ENCODE measurements around the gene PIERCE2.
"Not testable (repeated sequence)": the region's sequence is repeated elsewhere in the genome, so short reads cannot be mapped to it uniquely, and the experiment has no call there.

Gene PIERCE2

DNA sequence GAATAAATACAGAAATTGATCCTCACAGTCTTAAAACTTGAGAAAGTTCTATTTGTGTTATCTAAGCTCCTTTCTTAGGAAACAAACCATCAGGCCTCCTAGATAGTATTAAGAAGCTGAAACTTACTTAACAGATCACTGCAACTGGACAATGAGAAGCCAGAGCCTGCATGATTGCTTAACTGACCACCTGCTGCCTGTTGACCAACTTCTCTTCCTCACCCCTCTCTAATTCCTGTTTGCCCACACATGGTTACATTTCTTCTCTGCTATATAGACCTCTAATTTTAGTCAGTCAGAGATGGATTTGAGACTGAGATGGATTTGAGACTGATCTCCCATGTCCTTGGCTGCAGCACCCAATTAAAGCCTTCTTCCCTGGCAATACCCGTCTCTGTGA lies 13.6 kb upstream of the PIERCE2 start:
- Histone ChIP-seq H3K4me3 (ENCODE audit: low read depth, low read length) (no peak overlapping the region), H3K9me3 (ENCODE audit: control insufficient read depth, insufficient read depth, low read length) (no peaks in the 10 kb centered on the region), H3K9ac (ENCODE audit: low read depth, low read length) (no peak overlapping the region), H3K27ac (ENCODE audit: low read depth, low read length) (no peak overlapping the region), H3K27me3 (ENCODE audit: control insufficient read depth, insufficient read depth, low read length) (no peaks in the 10 kb centered on the region), H3K4me1 (ENCODE audit: control insufficient read depth, insufficient read depth, low read length) (no peaks in the 10 kb centered on the region), H3K36me3 (ENCODE audit: control insufficient read depth, insufficient read depth, low read length) (no peaks in the 10 kb centered on the region)

GRCh38 chr15:55398243-55398642 lies 10.1 kb upstream of the PIERCE2 start:
- H3K4me1 ChIP-seq (ENCODE audit: control insufficient read depth, insufficient read depth, low read length): no peaks in the 10 kb centered on the region
- H3K4me3 ChIP-seq (ENCODE audit: low read depth, low read length): no peak overlapping the region
- no peak overlapping the region for H3K27ac ChIP-seq (ENCODE audit: low read depth, low read length)
- H3K36me3 ChIP-seq (ENCODE audit: control insufficient read depth, insufficient read depth, low read length): no peaks in the 10 kb centered on the region
- H3K9me3 ChIP-seq (ENCODE audit: control insufficient read depth, insufficient read depth, low read length): no peaks in the 10 kb centered on the region
- H3K27me3 ChIP-seq (ENCODE audit: control insufficient read depth, insufficient read depth, low read length): no peaks in the 10 kb centered on the region
- H3K9ac ChIP-seq (ENCODE audit: low read depth, low read length): no peak overlapping the region

- not testable (repeated sequence) for H3K36me3 ChIP-seq (ENCODE audit: control insufficient read depth, insufficient read depth, low read length); H3K4me3 ChIP-seq (ENCODE audit: low read depth, low read length); H3K9me3 ChIP-seq (ENCODE audit: control insufficient read depth, insufficient read depth, low read length); H3K27me3 ChIP-seq (ENCODE audit: control insufficient read depth, insufficient read depth, low read length); H3K9ac ChIP-seq (ENCODE audit: low read depth, low read length); H3K27ac ChIP-seq (ENCODE audit: low read depth, low read length); H3K4me1 ChIP-seq (ENCODE audit: control insufficient read depth, insufficient read depth, low read length)
Observed at GRCh38 chr15:55400050-55400449, 8.2 kb upstream of the PIERCE2 start.

DNA sequence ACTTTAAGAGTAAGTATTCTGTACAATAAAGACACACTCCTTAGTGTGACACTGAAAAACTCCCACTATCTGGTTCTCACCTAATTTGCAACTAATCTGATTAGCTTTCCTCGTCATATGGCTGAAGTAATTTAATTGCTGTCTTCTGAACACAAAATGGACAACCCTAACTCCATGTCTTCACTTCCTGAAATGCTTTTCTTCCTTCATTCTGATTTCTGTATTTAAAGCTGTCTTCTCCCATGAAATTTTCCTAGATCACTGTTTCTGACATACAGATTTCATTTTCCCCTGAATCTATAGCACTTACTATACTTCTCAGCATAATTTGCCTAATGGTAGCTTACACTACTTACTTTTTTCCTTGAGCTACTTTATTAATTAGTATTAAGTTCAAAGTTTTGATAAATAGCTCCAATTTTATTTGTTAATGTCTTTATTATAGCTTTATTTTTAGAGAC lies 6.5 kb upstream of the PIERCE2 start:
- no peaks in the 10 kb centered on the region for H3K4me1 ChIP-seq (ENCODE audit: control insufficient read depth, insufficient read depth, low read length)
- H3K4me3 ChIP-seq (ENCODE audit: low read depth, low read length): no peak overlapping the region
- H3K9me3 ChIP-seq (ENCODE audit: control insufficient read depth, insufficient read depth, low read length): no peaks in the 10 kb centered on the region
- no peaks in the 10 kb centered on the region for H3K36me3 ChIP-seq (ENCODE audit: control insufficient read depth, insufficient read depth, low read length)
- H3K27me3 ChIP-seq (ENCODE audit: control insufficient read depth, insufficient read depth, low read length): no peaks in the 10 kb centered on the region
- no peak overlapping the region for H3K9ac ChIP-seq (ENCODE audit: low read depth, low read length)
- H3K27ac ChIP-seq (ENCODE audit: low read depth, low read length): no peak overlapping the region

DNA sequence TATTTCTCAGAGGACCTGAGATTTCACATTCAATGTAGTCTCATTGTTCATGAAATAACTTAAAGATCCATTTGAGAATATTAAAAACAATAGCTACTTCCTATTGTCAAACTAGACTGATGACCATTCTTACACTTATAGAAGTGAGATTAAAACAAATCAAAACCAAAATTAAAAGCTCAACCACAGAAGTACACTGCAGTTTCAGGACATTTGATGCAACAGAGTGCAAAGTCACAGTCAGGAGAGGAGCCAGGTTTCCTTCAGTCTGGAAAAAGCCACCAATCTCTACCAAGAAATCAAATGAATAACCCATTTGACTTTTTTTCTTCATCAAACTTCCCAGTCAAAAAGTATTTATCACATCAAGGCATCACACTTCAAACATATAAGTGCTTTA lies 5.6 kb upstream of the PIERCE2 start:
- Histone ChIP-seq H3K9me3 (ENCODE audit: control insufficient read depth, insufficient read depth, low read length) (no peaks in the 10 kb centered on the region), H3K36me3 (ENCODE audit: control insufficient read depth, insufficient read depth, low read length) (no peaks in the 10 kb centered on the region), H3K4me1 (ENCODE audit: control insufficient read depth, insufficient read depth, low read length) (no peaks in the 10 kb centered on the region), H3K9ac (ENCODE audit: low read depth, low read length) (no peak overlapping the region), H3K4me3 (ENCODE audit: low read depth, low read length) (no peak overlapping the region), H3K27me3 (ENCODE audit: control insufficient read depth, insufficient read depth, low read length) (no peaks in the 10 kb centered on the region), H3K27ac (ENCODE audit: low read depth, low read length) (no peak overlapping the region)

- no peak overlapping the region for H3K4me3 ChIP-seq (ENCODE audit: low read depth, low read length)
- no peaks in the 10 kb centered on the region for H3K4me1 ChIP-seq (ENCODE audit: control insufficient read depth, insufficient read depth, low read length)
- no peak overlapping the region for H3K27ac ChIP-seq (ENCODE audit: low read depth, low read length)
- H3K27me3 ChIP-seq (ENCODE audit: control insufficient read depth, insufficient read depth, low read length): no peaks in the 10 kb centered on the region
- no peaks in the 10 kb centered on the region for H3K36me3 ChIP-seq (ENCODE audit: control insufficient read depth, insufficient read depth, low read length)
- H3K9me3 ChIP-seq (ENCODE audit: control insufficient read depth, insufficient read depth, low read length): no peaks in the 10 kb centered on the region
- H3K9ac ChIP-seq (ENCODE audit: low read depth, low read length): no peak overlapping the region
Observed at GRCh38 chr15:55403531-55403930, 4.8 kb upstream of the PIERCE2 start.

- H3K4me1 ChIP-seq (ENCODE audit: control insufficient read depth, insufficient read depth, low read length): peaks cover 2% of the 10 kb centered on the region; the same call in 1 of the 2 replicates
- no peaks in the 10 kb centered on the region for H3K36me3 ChIP-seq (ENCODE audit: control insufficient read depth, insufficient read depth, low read length)
- H3K27ac ChIP-seq (ENCODE audit: low read depth, low read length): peak overlapping the region; percentile 84
Observed at GRCh38 chr15:55407498-55408011, 740 bp upstream of the PIERCE2 start.

DNA sequence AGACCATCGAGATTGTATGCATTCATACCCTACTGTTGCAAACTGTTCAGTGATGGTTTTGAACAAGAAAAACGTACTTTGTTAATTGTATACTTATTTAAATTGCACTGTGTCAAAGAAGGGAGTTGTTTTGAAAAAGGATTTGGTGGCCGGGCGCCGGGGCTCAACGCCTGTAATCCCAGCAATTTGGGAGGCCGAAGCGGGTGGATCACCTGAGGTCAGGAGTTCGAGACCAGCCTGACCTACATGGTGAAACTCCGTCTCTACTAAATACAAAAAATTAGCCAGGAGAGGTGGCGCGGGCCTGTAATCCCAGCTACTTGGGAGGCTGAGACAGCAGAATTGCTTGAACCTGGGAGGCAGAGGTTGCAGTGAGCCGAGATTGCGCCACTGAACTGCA lies 681 bp downstream of the PIERCE2 start:
- H3K9me3 ChIP-seq (ENCODE audit: control insufficient read depth, insufficient read depth, low read length); H3K4me1 ChIP-seq (ENCODE audit: control insufficient read depth, insufficient read depth, low read length); H3K36me3 ChIP-seq (ENCODE audit: control insufficient read depth, insufficient read depth, low read length); H3K27me3 ChIP-seq (ENCODE audit: control insufficient read depth, insufficient read depth, low read length): not testable (repeated sequence)
- peak overlapping the region; percentile 86 for H3K27ac ChIP-seq (ENCODE audit: low read depth, low read length)
- H3K9ac ChIP-seq (ENCODE audit: low read depth, low read length): peak overlapping the region; percentile 60
- H3K4me3 ChIP-seq (ENCODE audit: low read depth, low read length): peak overlapping the region; percentile 79

More at GRCh38 chr15:55407498-55408011, 740 bp upstream of the PIERCE2 start:
- Histone ChIP-seq H3K27me3 (ENCODE audit: control insufficient read depth, insufficient read depth, low read length) (no peaks in the 10 kb centered on the region), H3K4me3 (ENCODE audit: low read depth, low read length) (peak overlapping the region; percentile 79), H3K9me3 (ENCODE audit: control insufficient read depth, insufficient read depth, low read length) (no peaks in the 10 kb centered on the region), H3K9ac (ENCODE audit: low read depth, low read length) (peak overlapping the region; percentile 63)

GRCh38 chr15:55417678-55418077 lies 9.4 kb downstream of the PIERCE2 start:
- H3K4me1 ChIP-seq (ENCODE audit: control insufficient read depth, insufficient read depth, low read length); H3K36me3 ChIP-seq (ENCODE audit: control insufficient read depth, insufficient read depth, low read length); H3K9ac ChIP-seq (ENCODE audit: low read depth, low read length); H3K9me3 ChIP-seq (ENCODE audit: control insufficient read depth, insufficient read depth, low read length); H3K4me3 ChIP-seq (ENCODE audit: low read depth, low read length); H3K27me3 ChIP-seq (ENCODE audit: control insufficient read depth, insufficient read depth, low read length): not testable (repeated sequence)
- peak overlapping the region; percentile 27 for H3K27ac ChIP-seq (ENCODE audit: low read depth, low read length)

DNA sequence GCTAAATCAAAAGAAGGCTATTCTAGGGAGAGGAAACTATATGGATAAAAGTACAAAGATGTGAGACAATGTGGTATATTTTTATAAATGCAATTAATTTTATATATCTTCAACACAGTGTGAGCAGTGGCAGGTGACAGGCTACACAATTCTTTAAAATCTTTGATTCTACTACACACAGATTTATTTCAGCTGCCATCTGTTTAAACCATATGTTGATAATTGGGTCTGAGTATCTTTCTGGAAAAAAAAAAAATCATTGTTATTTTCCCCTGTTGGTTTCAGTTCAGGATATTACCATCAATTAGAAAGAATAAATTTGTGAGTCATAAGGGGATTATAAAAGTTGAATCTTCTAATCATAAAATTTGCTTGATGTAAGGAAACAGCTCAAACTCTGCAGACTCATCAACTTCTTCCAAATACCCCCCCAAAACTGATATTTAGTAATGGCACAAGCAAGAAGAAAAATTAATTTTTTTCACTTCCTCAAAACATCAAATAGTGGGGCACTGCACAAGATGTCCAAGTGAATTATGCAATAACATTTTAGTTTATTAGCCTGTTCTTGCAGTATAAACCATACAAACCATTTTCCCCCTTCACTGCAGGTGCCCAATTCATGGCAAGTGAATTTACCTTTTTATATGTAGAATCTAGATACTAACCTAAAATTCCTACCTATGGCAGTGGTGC lies 12.0 kb downstream of the PIERCE2 start:
- Histone ChIP-seq H3K9ac (ENCODE audit: low read depth, low read length) (no peak overlapping the region), H3K4me3 (ENCODE audit: low read depth, low read length) (no peak overlapping the region), H3K9me3 (ENCODE audit: control insufficient read depth, insufficient read depth, low read length) (no peaks in the 10 kb centered on the region), H3K36me3 (ENCODE audit: control insufficient read depth, insufficient read depth, low read length) (no peaks in the 10 kb centered on the region), H3K4me1 (ENCODE audit: control insufficient read depth, insufficient read depth, low read length) (peaks cover 5% of the 10 kb centered on the region), H3K27ac (ENCODE audit: low read depth, low read length) (no peak overlapping the region), H3K27me3 (ENCODE audit: control insufficient read depth, insufficient read depth, low read length) (no peaks in the 10 kb centered on the region)

- Histone ChIP-seq H3K27ac (ENCODE audit: low read depth, low read length) (no peak overlapping the region), H3K36me3 (ENCODE audit: control insufficient read depth, insufficient read depth, low read length) (no peaks in the 10 kb centered on the region), H3K4me3 (ENCODE audit: low read depth, low read length) (no peak overlapping the region), H3K9me3 (ENCODE audit: control insufficient read depth, insufficient read depth, low read length) (no peaks in the 10 kb centered on the region), H3K4me1 (ENCODE audit: control insufficient read depth, insufficient read depth, low read length) (peaks cover 5% of the 10 kb centered on the region), H3K9ac (ENCODE audit: low read depth, low read length) (no peak overlapping the region), H3K27me3 (ENCODE audit: control insufficient read depth, insufficient read depth, low read length) (no peaks in the 10 kb centered on the region)
Observed at GRCh38 chr15:55422089-55422488, 13.8 kb downstream of the PIERCE2 start.

Measured in HUES48 (cell line).